OCI-LY3 (cell line): ENCODE measurements around the gene P3H2.
A peak's percentile ranks its signal among the peaks of the same experiment; 100 is the strongest.

Source experiments
- H2AFZ ChIP-seq: fragments of 200-600, 300-600 bp; shearing (Covaris generic); 2 replicates; pipeline ENCODE4 v1.6.0; 2014; ENCODE audit warnings: antibody characterized with exemption, low read depth, low read length
- H3K27ac ChIP-seq: fragments of 200-600, 300-600 bp; sonication (generic); 2 replicates; pipeline ENCODE4 v1.5.1; 2014; ENCODE audit warnings: mild to moderate bottlenecking, low read length, moderate library complexity, mixed read lengths
- H3K27me3 ChIP-seq: fragments of 200-600, 300-600 bp; sonication (generic); 2 replicates; pipeline ENCODE4 v1.6.1; 2014; ENCODE audit warnings: low read depth, low read length, mixed read lengths
- H3K36me3 ChIP-seq: fragments of 200-600, 300-600 bp; sonication (generic); replicated peaks from 2 replicates; pipeline ENCODE3; 2014; ENCODE audit warnings: low read depth, low read length, mixed read lengths
- H3K4me1 ChIP-seq: fragments of 300-600, 200-600 bp; sonication (generic); 2 replicates; pipeline ENCODE4 v1.6.1; 2014; ENCODE audit warnings: low read length, mixed read lengths
- H3K4me2 ChIP-seq: fragments of 200-600, 300-600 bp; sonication (generic); 2 replicates; pipeline ENCODE4 v1.6.1; 2014; ENCODE audit warnings: low read length, mixed read lengths
- H3K4me3 ChIP-seq: fragments of 300-600, 200-600 bp; sonication (generic); 2 replicates; pipeline ENCODE4 v1.5.1; 2014; ENCODE audit warnings: antibody characterized with exemption, mild to moderate bottlenecking, low read length, moderate library complexity
- H3K79me2 ChIP-seq: fragments of 300-600, 200-600 bp; shearing (Covaris generic); 2 replicates; pipeline ENCODE4 v1.6.1; 2014; ENCODE audit warnings: mild to moderate bottlenecking, low read length, mixed read lengths
- H3K9ac ChIP-seq: fragments of 300-600, 200-600 bp; shearing (Covaris generic); 2 replicates; pipeline ENCODE4 v1.6.0; 2014; ENCODE audit warnings: mild to moderate bottlenecking, low read length, moderate library complexity
- H3K9me3 ChIP-seq: fragments of 200-600, 300-600 bp; shearing (Covaris generic); 2 replicates; pipeline ENCODE4 v1.6.1; 2014; ENCODE audit warnings: low read length, mixed read lengths; ENCODE audit not compliant: insufficient read depth
- H4K20me1 ChIP-seq: fragments of 200-600, 300-600 bp; sonication (generic); 2 replicates; pipeline ENCODE4 v1.6.1; 2016; ENCODE audit warnings: low read length, mixed read lengths; ENCODE audit not compliant: insufficient read depth
- EZH2phosphoT487 ChIP-seq: fragments of 200-600 bp; shearing (Covaris generic); IDR thresholded peaks from 2 replicates; pipeline ENCODE4 v1.6.1; 2018; ENCODE audit warnings: antibody characterized with exemption, mixed run types, low read depth
- TF ChIP-seq, protein P1 (sequence below): fragments of 200-600, 300-600 bp; sonication (generic); IDR thresholded peaks from 2 replicates; pipeline ENCODE4 v1.5.1; 2014; ENCODE audit warnings: antibody characterized with exemption, low read length, low read depth

The P3H2 gene

DNA sequence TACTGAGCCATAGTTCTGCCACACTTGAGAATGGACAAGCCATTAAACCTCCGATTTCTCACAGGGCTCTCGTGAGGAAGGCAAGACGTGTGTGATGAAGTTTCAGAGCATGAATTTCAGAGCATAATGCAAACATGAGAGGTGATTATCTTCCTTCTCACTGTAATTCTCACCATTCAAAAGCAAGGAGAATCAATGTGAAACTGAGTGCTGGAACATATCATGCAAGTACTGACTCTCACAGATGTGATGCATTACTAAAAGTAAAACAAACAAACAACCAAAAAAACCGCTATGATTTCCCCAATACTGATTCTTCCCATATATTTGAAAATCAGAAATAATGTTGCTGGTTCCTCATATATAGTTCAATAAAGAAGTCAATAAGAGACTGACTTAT is 23.7 kb downstream of the P3H2 start:
- Histone ChIP-seq H2AFZ (no peak overlapping the region), H3K27me3 (no peaks in the 10 kb centered on the region), H3K4me3 (peak overlapping the region; percentile 45), H3K79me2 (peaks cover 20% of the 10 kb centered on the region), H3K27ac (0 out of 2 replicates have a peak overlapping the region, but pooled peaks have one; percentile 21), H3K4me2 (peak overlapping the region; percentile 57), H3K4me1 (peaks cover 49% of the 10 kb centered on the region), H3K9me3 (no peaks in the 10 kb centered on the region), H3K9ac (no peak overlapping the region), H3K36me3 (peaks cover 5% of the 10 kb centered on the region), H4K20me1 (no peaks in the 10 kb centered on the region)
- no peak for TF ChIP-seq EZH2phosphoT487
- TF ChIP-seq, protein P1, sequence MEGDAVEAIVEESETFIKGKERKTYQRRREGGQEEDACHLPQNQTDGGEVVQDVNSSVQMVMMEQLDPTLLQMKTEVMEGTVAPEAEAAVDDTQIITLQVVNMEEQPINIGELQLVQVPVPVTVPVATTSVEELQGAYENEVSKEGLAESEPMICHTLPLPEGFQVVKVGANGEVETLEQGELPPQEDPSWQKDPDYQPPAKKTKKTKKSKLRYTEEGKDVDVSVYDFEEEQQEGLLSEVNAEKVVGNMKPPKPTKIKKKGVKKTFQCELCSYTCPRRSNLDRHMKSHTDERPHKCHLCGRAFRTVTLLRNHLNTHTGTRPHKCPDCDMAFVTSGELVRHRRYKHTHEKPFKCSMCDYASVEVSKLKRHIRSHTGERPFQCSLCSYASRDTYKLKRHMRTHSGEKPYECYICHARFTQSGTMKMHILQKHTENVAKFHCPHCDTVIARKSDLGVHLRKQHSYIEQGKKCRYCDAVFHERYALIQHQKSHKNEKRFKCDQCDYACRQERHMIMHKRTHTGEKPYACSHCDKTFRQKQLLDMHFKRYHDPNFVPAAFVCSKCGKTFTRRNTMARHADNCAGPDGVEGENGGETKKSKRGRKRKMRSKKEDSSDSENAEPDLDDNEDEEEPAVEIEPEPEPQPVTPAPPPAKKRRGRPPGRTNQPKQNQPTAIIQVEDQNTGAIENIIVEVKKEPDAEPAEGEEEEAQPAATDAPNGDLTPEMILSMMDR = no peak

DNA sequence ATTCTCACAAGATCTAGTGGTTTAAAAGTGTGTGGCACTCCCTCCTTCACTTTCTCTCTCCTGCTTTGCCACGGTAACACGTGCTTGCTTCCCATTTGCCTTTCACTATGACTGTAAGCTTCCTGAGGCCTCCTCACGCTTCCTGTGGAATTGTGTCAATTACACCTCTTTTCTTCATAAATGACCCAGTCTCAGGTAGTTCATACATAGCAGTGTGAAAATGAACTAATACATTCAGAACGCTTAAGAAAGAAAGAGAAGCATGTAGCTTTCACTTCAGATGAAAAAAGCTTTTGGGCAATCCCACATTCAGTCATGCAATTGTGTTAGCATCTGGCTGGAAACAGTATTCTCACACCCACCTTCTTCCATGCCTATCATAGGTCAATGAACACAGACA is 24.4 kb downstream of the P3H2 start:
- TF ChIP-seq, protein P1 = no peak
- TF ChIP-seq EZH2phosphoT487 = no peak
- H3K9ac ChIP-seq = no peak overlapping the region; the same call in 1 of the 2 replicates
- H3K9me3 ChIP-seq = no peaks in the 10 kb centered on the region
- H3K36me3 ChIP-seq = peaks cover 5% of the 10 kb centered on the region
- peaks cover 20% of the 10 kb centered on the region for H3K79me2 ChIP-seq
- H2AFZ ChIP-seq = no peak overlapping the region; the same call in 1 of the 2 replicates
- H3K27ac ChIP-seq = peak overlapping the region; percentile 21
- no peaks in the 10 kb centered on the region for H4K20me1 ChIP-seq
- no peaks in the 10 kb centered on the region for H3K27me3 ChIP-seq
- H3K4me1 ChIP-seq = peaks cover 47% of the 10 kb centered on the region
- H3K4me2 ChIP-seq = peak overlapping the region; percentile 57
- H3K4me3 ChIP-seq = peak overlapping the region; percentile 45

- peaks cover 42% of the 10 kb centered on the region for H3K4me1 ChIP-seq
- no peaks in the 10 kb centered on the region for H3K9me3 ChIP-seq
- H2AFZ ChIP-seq = peak overlapping the region; percentile 36; the same call in 1 of the 2 replicates
- H3K79me2 ChIP-seq = peaks cover 12% of the 10 kb centered on the region; the same call in 1 of the 2 replicates
- H3K36me3 ChIP-seq = peaks cover 5% of the 10 kb centered on the region
- no peak overlapping the region for H3K4me3 ChIP-seq
- H3K27ac ChIP-seq = no peak overlapping the region
- no peaks in the 10 kb centered on the region for H4K20me1 ChIP-seq
- no peaks in the 10 kb centered on the region for H3K27me3 ChIP-seq
- no peak for TF ChIP-seq EZH2phosphoT487
- TF ChIP-seq, protein P1 = no peak
- no peak overlapping the region for H3K9ac ChIP-seq
- peak overlapping the region; percentile 27 for H3K4me2 ChIP-seq
Measured at GRCh38 chr3:190094160-190094718, 26.5 kb downstream of the P3H2 start.

GRCh38 chr3:190092250-190092649 is 28.4 kb downstream of the P3H2 start:
- Histone ChIP-seq H3K27me3 (no peaks in the 10 kb centered on the region), H3K4me1 (peaks cover 51% of the 10 kb centered on the region), H3K36me3 (peaks cover 5% of the 10 kb centered on the region), H3K4me2 (no peak overlapping the region), H3K79me2 (peaks cover 12% of the 10 kb centered on the region; the same call in 1 of the 2 replicates), H3K9ac (no peak overlapping the region), H3K4me3 (no peak overlapping the region), H2AFZ (no peak overlapping the region), H4K20me1 (no peaks in the 10 kb centered on the region), H3K27ac (no peak overlapping the region), H3K9me3 (no peaks in the 10 kb centered on the region)
- TF ChIP-seq, protein P1 = no peak
- no peak for TF ChIP-seq EZH2phosphoT487
